Transverse colon (tissue), 4 donors: ENCODE data around the gene PIEZO2.

ENCODE experiments used
- CTCF ChIP-seq, 5 experiments: fragments of 200-600 bp in 3 of 5; fragments of 450-650 bp in 2 of 5; sonication (generic) in 3 of 5; IDR thresholded peaks; 1 replicate in 2 of 5; 2 replicates in 3 of 5; pipeline ENCODE4 v1.5.1; 2016 to 2017; ENCODE audit warnings: antibody characterized with exemption in 5 of 5, inconsistent platforms in 3 of 5, mild to moderate bottlenecking in 2 of 5, moderate library complexity in 1 of 5
- EP300 ChIP-seq: sonication (generic); formaldehyde crosslinking; IDR thresholded peaks from one replicate; pipeline ENCODE4 v1.6.1; 2017; ENCODE audit warnings: antibody characterized with exemption, low read depth
- POLR2AphosphoS5 ChIP-seq, 3 donors: sonication (generic); formaldehyde crosslinking; IDR thresholded peaks; one replicate each; pipeline ENCODE4 v1.6.1; 2016; ENCODE audit warnings: antibody characterized with exemption in 3 of 3

GRCh38 chr18:10833656-10834055 is 315.7 kb downstream of the PIEZO2 start:
- TF ChIP-seq CTCF (IDR thresholded peaks at IDR 0.05) (no peak), POLR2AphosphoS5 (IDR thresholded peaks at IDR 0.05) (no peak), EP300 (no peak)
